ENCODE measurements around the gene ANO7.

DNA sequence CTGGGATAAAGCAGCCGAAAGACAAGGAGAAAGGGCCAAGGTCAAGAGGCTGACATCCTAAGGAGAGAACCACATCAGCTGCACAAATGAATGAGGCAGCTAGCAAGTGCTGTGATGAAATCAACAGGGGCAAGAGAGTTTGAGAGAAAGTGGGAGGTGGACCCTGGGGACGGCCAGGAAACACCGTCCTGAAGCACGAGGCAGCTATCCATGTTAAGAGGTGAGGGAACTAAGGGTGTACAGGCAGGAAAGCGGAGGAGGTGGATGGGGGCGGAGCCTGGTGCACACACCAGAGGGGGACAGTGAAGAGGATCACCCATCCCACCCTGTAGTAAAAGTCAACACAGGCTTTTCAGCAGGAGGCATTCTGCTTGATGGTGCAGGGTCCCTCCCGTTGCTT is 74.6 kb downstream of the ANO7 start:
- TF ChIP-seq, protein P1, sequence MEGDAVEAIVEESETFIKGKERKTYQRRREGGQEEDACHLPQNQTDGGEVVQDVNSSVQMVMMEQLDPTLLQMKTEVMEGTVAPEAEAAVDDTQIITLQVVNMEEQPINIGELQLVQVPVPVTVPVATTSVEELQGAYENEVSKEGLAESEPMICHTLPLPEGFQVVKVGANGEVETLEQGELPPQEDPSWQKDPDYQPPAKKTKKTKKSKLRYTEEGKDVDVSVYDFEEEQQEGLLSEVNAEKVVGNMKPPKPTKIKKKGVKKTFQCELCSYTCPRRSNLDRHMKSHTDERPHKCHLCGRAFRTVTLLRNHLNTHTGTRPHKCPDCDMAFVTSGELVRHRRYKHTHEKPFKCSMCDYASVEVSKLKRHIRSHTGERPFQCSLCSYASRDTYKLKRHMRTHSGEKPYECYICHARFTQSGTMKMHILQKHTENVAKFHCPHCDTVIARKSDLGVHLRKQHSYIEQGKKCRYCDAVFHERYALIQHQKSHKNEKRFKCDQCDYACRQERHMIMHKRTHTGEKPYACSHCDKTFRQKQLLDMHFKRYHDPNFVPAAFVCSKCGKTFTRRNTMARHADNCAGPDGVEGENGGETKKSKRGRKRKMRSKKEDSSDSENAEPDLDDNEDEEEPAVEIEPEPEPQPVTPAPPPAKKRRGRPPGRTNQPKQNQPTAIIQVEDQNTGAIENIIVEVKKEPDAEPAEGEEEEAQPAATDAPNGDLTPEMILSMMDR (conservative IDR thresholded peaks at IDR 0.05) = no peak
- TF ChIP-seq ZFX (IDR thresholded peaks at IDR 0.05) = no peak

Measured in C4-2B (cell line).